B cell (primary cell): ENCODE results near the gene AFF3. TPM values are rescaled to one million over a fixed set of nuclear protein-coding genes. Genes with fewer than 3 reads are reported as not detected.

ENCODE experiments used
- ATAC-seq: fragments of 200-7000 bp; cut with Tn5 transposase; one replicate; pipeline ENCODE4 v1.10.0; 2021; ENCODE audit warnings: low read depth, mild to moderate bottlenecking, moderate number of reproducible peaks, moderate library complexity
- CTCF ChIA-PET: fragments of 350-600 bp; sonication (Branson Sonifier 250); formaldehyde crosslinking; loops from one replicate; lab custom pipeline; 2021; ENCODE audit warnings: antibody characterized with exemption, inconsistent platforms; lab: Charles Lee
- POLR2A ChIA-PET: fragments of 350-600 bp; sonication (Branson Sonifier 250); formaldehyde crosslinking; loops from one replicate; lab custom pipeline; 2021; ENCODE audit warnings: antibody characterized with exemption; lab: Charles Lee
- DNase-seq: peaks from one replicate; pipeline ENCODE4 v3.0.0; 2013
- H2AFZ ChIP-seq: 2 replicates; pipeline ENCODE4 v1.6.1; 2012; ENCODE audit warnings: mild to moderate bottlenecking, low read depth, low read length; ENCODE audit not compliant: insufficient read depth, poor library complexity, severe bottlenecking
- H3K27ac ChIP-seq, 2 donors: 1 replicate in 1 of 2; 2 replicates in 1 of 2; pipeline ENCODE4 v1.5.1; 2012 to 2013; ENCODE audit warnings: low read length in 2 of 2, mild to moderate bottlenecking in 2 of 2, moderate library complexity in 1 of 2
- H3K27me3 ChIP-seq, 4 experiments: fragments of 200-600 bp in 1 of 4; sonication (generic) in 1 of 4; replicated peaks in 1 of 4; 1 replicate in 2 of 4; 2 replicates in 2 of 4; pipeline versions ENCODE4 v1.6.1 to v1.7.0; 2013 to 2016; ENCODE audit warnings: low read length in 3 of 4, mild to moderate bottlenecking in 2 of 4, mixed read lengths in 1 of 4, moderate library complexity in 1 of 4; ENCODE audit not compliant: insufficient read depth in 4 of 4, control insufficient read depth in 3 of 4; ENCODE audit errors: control extremely low read depth in 1 of 4
- H3K36me3 ChIP-seq, 2 experiments: replicated peaks in 1 of 2; 1 replicate in 1 of 2; 2 replicates in 1 of 2; pipeline versions ENCODE4 v1.6.1 to v1.7.1; 2013; ENCODE audit warnings: low read length in 1 of 2; ENCODE audit not compliant: insufficient read depth in 2 of 2, control insufficient read depth in 1 of 2; ENCODE audit errors: control extremely low read depth in 1 of 2, extremely low read depth in 1 of 2
- H3K4me1 ChIP-seq, 2 donors: fragments of 200-600 bp in 1 of 2; sonication (generic) in 1 of 2; 1 replicate in 1 of 2; 2 replicates in 1 of 2; pipeline versions ENCODE4 v1.5.1 to v1.6.1; 2013 to 2017; ENCODE audit warnings: low read length in 2 of 2; ENCODE audit not compliant: control insufficient read depth in 2 of 2, insufficient read depth in 2 of 2
- H3K4me2 ChIP-seq: replicated peaks from 2 replicates; pipeline ENCODE3; 2012; ENCODE audit warnings: mild to moderate bottlenecking, low read depth, low read length; ENCODE audit not compliant: poor library complexity, severe bottlenecking
- H3K4me3 ChIP-seq, 5 experiments: fragments of 200-600 bp in 1 of 5; sonication (generic) in 1 of 5; 1 replicate in 3 of 5; 2 replicates in 2 of 5; pipeline versions ENCODE4 v1.5.1 to v1.7.0; 2011 to 2016; ENCODE audit warnings: low read length in 4 of 5, mild to moderate bottlenecking in 4 of 5, low read depth in 2 of 5, control low read depth in 1 of 5, moderate library complexity in 1 of 5; ENCODE audit not compliant: insufficient read depth in 1 of 5; ENCODE audit errors: control extremely low read depth in 1 of 5, extremely low read depth in 1 of 5
- H3K79me2 ChIP-seq: fragments of 200-600 bp; sonication (generic); one replicate; pipeline ENCODE4 v1.6.0; 2016; ENCODE audit warnings: low read length; ENCODE audit not compliant: control insufficient read depth, insufficient read depth
- H3K9ac ChIP-seq: fragments of 200-600 bp; sonication (generic); 2 replicates; pipeline ENCODE4 v1.6.1; 2017; ENCODE audit warnings: mild to moderate bottlenecking, low read length, moderate library complexity
- H3K9me3 ChIP-seq, 3 donors: one replicate each; pipeline versions ENCODE4 v1.6.1 to v1.7.1; 2013; ENCODE audit warnings: low read length in 2 of 3; ENCODE audit not compliant: control insufficient read depth in 2 of 3, insufficient read depth in 1 of 3; ENCODE audit errors: control extremely low read depth in 1 of 3
- H4K20me1 ChIP-seq: 2 replicates; pipeline ENCODE4 v1.6.0; 2012; ENCODE audit warnings: mild to moderate bottlenecking, low read length; ENCODE audit not compliant: insufficient read depth, control insufficient read depth, poor library complexity, severe bottlenecking
- H3K27ac Mint-ChIP-seq: one replicate; pipeline ENCODE4 v1.8.0; 2021; ENCODE audit warnings: mixed read lengths
- H3K27me3 Mint-ChIP-seq: one replicate; pipeline ENCODE4 v1.8.0; 2021; ENCODE audit warnings: mixed read lengths
- H3K4me1 Mint-ChIP-seq: one replicate; pipeline ENCODE4 v1.8.0; 2021; ENCODE audit warnings: mixed read lengths
- H3K4me3 Mint-ChIP-seq: one replicate; pipeline ENCODE4 v1.8.0; 2021; ENCODE audit warnings: mixed read lengths
- H3K9me3 Mint-ChIP-seq: one replicate; pipeline ENCODE4 v1.8.0; 2022; ENCODE audit warnings: mixed read lengths; ENCODE audit not compliant: insufficient read depth
- CTCF ChIP-seq: fragments of 200-600 bp; IDR thresholded peaks from one replicate; pipeline ENCODE4 v1.8.0; 2022; ENCODE audit warnings: antibody characterized with exemption, mild to moderate bottlenecking
- EZH2 ChIP-seq: IDR thresholded peaks from 2 replicates; pipeline ENCODE4 v1.6.1; 2012; ENCODE audit warnings: borderline replicate concordance, low read depth, mild to moderate bottlenecking, moderate library complexity, low read length; ENCODE audit not compliant: insufficient read depth, poor library complexity, severe bottlenecking
- WGBS: methylation state at CpG from one replicate; pipeline ENCODE4 v1.1.5; 2013; ENCODE audit warnings: missing lambda C conversion rate; ENCODE audit not compliant: insufficient coverage; 5-methylcytosine and 5-hydroxymethylcytosine counted together
- intact Hi-C: fragments of 100-400 bp; cut with micrococcal nuclease; formaldehyde crosslinking; loops from one replicate; pipeline ENCODE4 v1.10.0; 2022
- polyA plus RNA-seq: library from polyadenylated mRNA; depleted of rRNA; stranded (reverse); fragments of >200 nt; gene quantifications from 2 replicates; pipeline ENCODE4 v1.2.3, GENCODE V29; 2012
- total RNA-seq, 2 donors: library from RNA; stranded (reverse); fragments of 120-200 nt in 1 of 2; gene quantifications; 1 replicate in 1 of 2; 2 replicates in 1 of 2; pipeline versions ENCODE4 v1.2.3 to v1.2.4, GENCODE V29; 2013 to 2022

The AFF3 gene
- total and polyA plus RNA-seq, 2 donors (not counting 1 experiment from before 2014, with no cell fraction given), result 117 to 830 TPM

GRCh38 chr2:99624677-99625076 lies 517.7 kb downstream of the AFF3 start:
- Mint-ChIP-seq H3K4me1 (peaks cover 10% of the 10 kb centered on the region), H3K27ac (no peak overlapping the region), H3K9me3 (no peaks in the 10 kb centered on the region), H3K27me3 (no peaks in the 10 kb centered on the region), H3K4me3 (no peak overlapping the region)
- intact Hi-C loops, result no loop called here
- no peaks in the 10 kb centered on the region for H3K27me3 ChIP-seq
- H3K4me2 ChIP-seq, result no peak overlapping the region
- H3K4me3 ChIP-seq, result no peak overlapping the region
- no peak overlapping the region for H2AFZ ChIP-seq
- TF ChIP-seq EZH2 (no peak), CTCF (no peak)
- ATAC-seq, result no peak
- no peak overlapping the region for H3K27ac ChIP-seq
- peaks cover 49% of the 10 kb centered on the region for H3K79me2 ChIP-seq
- H4K20me1 ChIP-seq, result peaks cover 47% of the 10 kb centered on the region
- ChIA-PET CTCF (interaction anchor here (1.2 kb wide), 1 partner anchor 9 kb away, joined by 3 read pairs; no protein-coding TSS in a partner anchor), POLR2A (no interaction called here)
- 98% methylated on average over 6 of the region's 10 CpGs for WGBS
- H3K36me3 ChIP-seq, result peaks cover 0 to 59% of the 10 kb centered on the region in 2 experiments
- H3K9me3 ChIP-seq, result no peaks in the 10 kb centered on the region
- H3K4me1 ChIP-seq, result no peaks in the 10 kb centered on the region
- no peak for DNase-seq
- no peak overlapping the region for H3K9ac ChIP-seq

- no peak for TF ChIP-seq CTCF
- no peak for TF ChIP-seq EZH2
- peaks cover 48% of the 10 kb centered on the region for H3K79me2 ChIP-seq
- ChIA-PET CTCF (interaction anchor here (1.2 kb wide), 1 partner anchor 10 kb away, joined by 3 read pairs; no protein-coding TSS in a partner anchor), POLR2A (no interaction called here)
- H3K27me3 Mint-ChIP-seq, result no peaks in the 10 kb centered on the region
- H3K36me3 ChIP-seq, result peaks cover 0 to 57% of the 10 kb centered on the region in 2 experiments
- no peak overlapping the region for H3K4me2 ChIP-seq
- H3K9ac ChIP-seq, result no peak overlapping the region
- no peaks in the 10 kb centered on the region for H3K9me3 Mint-ChIP-seq
- H3K4me3 Mint-ChIP-seq, result no peak overlapping the region
- H3K4me1 ChIP-seq, result no peaks in the 10 kb centered on the region
- H3K27ac ChIP-seq, result no peak overlapping the region
- H2AFZ ChIP-seq, result no peak overlapping the region
- no peak overlapping the region for H3K4me3 ChIP-seq
- 95% methylated on average over 5 of the region's 5 CpGs for WGBS
- no peak for DNase-seq
- H3K4me1 Mint-ChIP-seq, result peaks cover 12% of the 10 kb centered on the region
- intact Hi-C loops, result no loop called here
- H3K27me3 ChIP-seq, result no peaks in the 10 kb centered on the region
- no peaks in the 10 kb centered on the region for H3K9me3 ChIP-seq
- no peak for ATAC-seq
- H3K27ac Mint-ChIP-seq, result no peak overlapping the region
- peaks cover 48% of the 10 kb centered on the region for H4K20me1 ChIP-seq
Observed at GRCh38 chr2:99623613-99624012, 518.8 kb downstream of the AFF3 start.
